HepG2 (cell line): ENCODE data around the gene ZNF620. TPM values are rescaled to one million over a fixed set of nuclear protein-coding genes. Genes with fewer than 3 reads are reported as not detected.
A peak's percentile ranks its signal among the peaks of the same experiment; 100 is the strongest.

Source experiments
- ARNTL ChIP-seq: sonication (generic); formaldehyde crosslinking; IDR thresholded peaks from 2 replicates; pipeline ENCODE4 v1.4.0; 2020; ENCODE audit warnings: mild to moderate bottlenecking, missing genetic modification reagents
- ASH2L ChIP-seq: fragments of 300-600, 200-600 bp; sonication (generic); IDR thresholded peaks from 2 replicates; pipeline ENCODE4 v1.7.0; 2017; ENCODE audit warnings: low read depth, mild to moderate bottlenecking, moderate library complexity, mixed read lengths, low read length; ENCODE audit not compliant: insufficient read length
- ELF1 ChIP-seq: sonication (generic); formaldehyde crosslinking; IDR thresholded peaks from 2 replicates; pipeline ENCODE4 v1.4.0; 2020; ENCODE audit warnings: missing genetic modification reagents
- ISL2 ChIP-seq: sonication (generic); formaldehyde crosslinking; IDR thresholded peaks from 2 replicates; pipeline ENCODE4 v1.5.0; 2020; ENCODE audit warnings: missing genetic modification reagents
- JUND ChIP-seq: sonication (generic); formaldehyde crosslinking; IDR thresholded peaks from 2 replicates; pipeline ENCODE4 v1.8.0; 2022; ENCODE audit warnings: mild to moderate bottlenecking, missing genetic modification reagents
- NR2C2 ChIP-seq: sonication (generic); formaldehyde crosslinking; IDR thresholded peaks from 2 replicates; pipeline ENCODE4 v1.4.0; 2020; ENCODE audit warnings: missing genetic modification reagents, mild to moderate bottlenecking, moderate library complexity, borderline replicate concordance
- RAD21 ChIP-seq: fragments of 450-650 bp; formaldehyde crosslinking; IDR thresholded peaks from 2 replicates; pipeline ENCODE4 v1.5.0; 2020; ENCODE audit warnings: mild to moderate bottlenecking
- RFXAP ChIP-seq: sonication (generic); formaldehyde crosslinking; IDR thresholded peaks from 2 replicates; pipeline ENCODE4 v1.4.0; 2020; ENCODE audit warnings: missing genetic modification reagents, borderline replicate concordance
- SNAPC2 ChIP-seq: sonication (generic); formaldehyde crosslinking; IDR thresholded peaks from 2 replicates; pipeline ENCODE4 v1.8.1; 2022; ENCODE audit warnings: mild to moderate bottlenecking, missing genetic modification reagents
- TBX3 ChIP-seq: fragments of 450-650 bp; IDR thresholded peaks from 2 replicates; pipeline ENCODE4 v1.6.1; 2017; ENCODE audit warnings: antibody characterized with exemption, mild to moderate bottlenecking, inconsistent platforms, borderline replicate concordance
- THYN1 ChIP-seq: sonication (generic); formaldehyde crosslinking; IDR thresholded peaks from 2 replicates; pipeline ENCODE4 v1.8.1; 2023; ENCODE audit warnings: low read depth, mild to moderate bottlenecking, moderate library complexity, missing genetic modification reagents, borderline replicate concordance
- ZFP36L2 ChIP-seq: sonication (generic); formaldehyde crosslinking; IDR thresholded peaks from 2 replicates; pipeline ENCODE4 v1.4.0; 2020; ENCODE audit warnings: missing genetic modification reagents
- ZNF546 ChIP-seq: sonication (generic); formaldehyde crosslinking; conservative IDR thresholded peaks from 2 replicates; pipeline ENCODE4 v1.8.1; 2023; ENCODE audit warnings: mild to moderate bottlenecking, missing genetic modification reagents
- ZNF670 ChIP-seq: sonication (generic); formaldehyde crosslinking; IDR thresholded peaks from 2 replicates; pipeline ENCODE4 v1.8.0; 2022; ENCODE audit warnings: mild to moderate bottlenecking, missing genetic modification reagents, borderline replicate concordance
- polyA plus RNA-seq, 8 experiments: library from polyadenylated mRNA; depleted of rRNA in 3 of 8; stranded (reverse) in 7 of 8; unstranded in 1 of 8; fragments of >200 nt; fragmentation: Illumina TruSeq in 4 of 8; extraction: Trizol in 4 of 8; gene quantifications; 2 replicates each; pipeline versions ENCODE4 v1.2.1 to v1.2.3, GENCODE V29; 2011 to 2016; ENCODE audit warnings: low read depth in 4 of 8, missing spikeins in 1 of 8, mixed read lengths in 1 of 8; ENCODE audit not compliant: insufficient read depth in 1 of 8
- total RNA-seq, 5 experiments: library from RNA; depleted of rRNA; stranded (reverse); fragments of >200 nt; fragmentation: Illumina TruSeq; extraction: Trizol; gene quantifications; 2 replicates each; pipeline ENCODE4 v1.2.3, GENCODE V29; 2016; ENCODE audit warnings: low read depth in 1 of 5
- TF ChIP-seq, protein P1 (sequence below): sonication (generic); formaldehyde crosslinking; IDR thresholded peaks from one replicate; pipeline ENCODE4 v1.5.1; 2020; ENCODE audit warnings: mild to moderate bottlenecking, missing genetic modification reagents; ENCODE audit errors: not compliant biosample characterization
- TF ChIP-seq, protein P2 (sequence below): sonication (generic); formaldehyde crosslinking; IDR thresholded peaks from 2 replicates; pipeline ENCODE4 v1.5.1; 2020; ENCODE audit warnings: mild to moderate bottlenecking, missing genetic modification reagents, moderate library complexity

ZNF620 gene
- total and polyA plus RNA-seq, 2 of the 13 experiments (the other 11 are each of a cell fraction or from before 2014, with no cell fraction given), result 2.3 to 12.2 TPM

DNA sequence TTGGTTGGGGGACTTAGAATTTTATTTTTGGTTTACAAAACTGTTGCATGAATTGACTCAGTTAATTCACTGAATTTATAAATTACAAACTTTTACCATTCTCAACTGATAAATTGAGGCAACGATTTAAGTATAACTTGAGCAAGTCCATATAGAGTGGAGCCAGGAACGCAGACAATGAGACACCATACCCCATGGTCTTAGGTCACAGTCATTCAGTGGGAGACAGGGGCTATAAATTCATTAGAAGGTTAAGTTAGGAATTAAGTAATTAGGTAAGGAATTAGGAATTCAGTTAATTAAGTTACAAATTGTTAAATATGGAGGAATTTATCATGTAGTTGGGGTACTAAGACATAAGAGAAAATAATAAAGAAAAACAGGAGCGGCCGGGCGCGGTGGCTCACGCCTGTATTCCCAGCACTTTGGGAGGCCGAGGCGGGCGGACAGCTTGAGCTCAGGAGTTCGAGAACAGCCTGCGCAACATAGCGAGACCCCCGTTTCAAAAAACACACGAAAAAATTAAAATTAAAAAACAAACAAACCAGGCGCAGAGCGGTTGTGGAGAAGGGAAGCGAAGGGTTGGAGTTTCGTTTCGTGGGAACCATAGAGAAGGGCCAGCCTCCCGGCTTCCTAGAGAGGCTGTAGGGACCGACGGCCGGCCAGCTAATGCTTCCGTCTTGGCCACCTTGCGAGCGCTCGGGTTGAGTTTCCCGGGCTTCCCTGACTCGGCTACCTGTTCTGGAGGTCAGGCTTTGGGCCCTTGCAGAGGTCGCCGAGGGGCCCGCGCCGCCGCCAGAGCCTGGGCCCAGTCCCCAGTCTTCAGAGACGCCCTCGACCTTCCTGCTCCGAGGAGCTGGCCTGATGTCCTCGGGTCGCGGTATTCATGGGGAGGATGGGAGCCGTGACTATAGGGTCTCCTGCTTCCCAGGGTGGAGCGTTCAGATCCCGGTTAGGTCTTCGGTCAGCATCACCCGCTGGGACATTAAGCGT lies 29.1 kb upstream of the ZNF620 start, which contains the start of gene ZNF619 (continued):
- TF ChIP-seq ASH2L, result peak; percentile 57
- TF ChIP-seq, protein P1, sequence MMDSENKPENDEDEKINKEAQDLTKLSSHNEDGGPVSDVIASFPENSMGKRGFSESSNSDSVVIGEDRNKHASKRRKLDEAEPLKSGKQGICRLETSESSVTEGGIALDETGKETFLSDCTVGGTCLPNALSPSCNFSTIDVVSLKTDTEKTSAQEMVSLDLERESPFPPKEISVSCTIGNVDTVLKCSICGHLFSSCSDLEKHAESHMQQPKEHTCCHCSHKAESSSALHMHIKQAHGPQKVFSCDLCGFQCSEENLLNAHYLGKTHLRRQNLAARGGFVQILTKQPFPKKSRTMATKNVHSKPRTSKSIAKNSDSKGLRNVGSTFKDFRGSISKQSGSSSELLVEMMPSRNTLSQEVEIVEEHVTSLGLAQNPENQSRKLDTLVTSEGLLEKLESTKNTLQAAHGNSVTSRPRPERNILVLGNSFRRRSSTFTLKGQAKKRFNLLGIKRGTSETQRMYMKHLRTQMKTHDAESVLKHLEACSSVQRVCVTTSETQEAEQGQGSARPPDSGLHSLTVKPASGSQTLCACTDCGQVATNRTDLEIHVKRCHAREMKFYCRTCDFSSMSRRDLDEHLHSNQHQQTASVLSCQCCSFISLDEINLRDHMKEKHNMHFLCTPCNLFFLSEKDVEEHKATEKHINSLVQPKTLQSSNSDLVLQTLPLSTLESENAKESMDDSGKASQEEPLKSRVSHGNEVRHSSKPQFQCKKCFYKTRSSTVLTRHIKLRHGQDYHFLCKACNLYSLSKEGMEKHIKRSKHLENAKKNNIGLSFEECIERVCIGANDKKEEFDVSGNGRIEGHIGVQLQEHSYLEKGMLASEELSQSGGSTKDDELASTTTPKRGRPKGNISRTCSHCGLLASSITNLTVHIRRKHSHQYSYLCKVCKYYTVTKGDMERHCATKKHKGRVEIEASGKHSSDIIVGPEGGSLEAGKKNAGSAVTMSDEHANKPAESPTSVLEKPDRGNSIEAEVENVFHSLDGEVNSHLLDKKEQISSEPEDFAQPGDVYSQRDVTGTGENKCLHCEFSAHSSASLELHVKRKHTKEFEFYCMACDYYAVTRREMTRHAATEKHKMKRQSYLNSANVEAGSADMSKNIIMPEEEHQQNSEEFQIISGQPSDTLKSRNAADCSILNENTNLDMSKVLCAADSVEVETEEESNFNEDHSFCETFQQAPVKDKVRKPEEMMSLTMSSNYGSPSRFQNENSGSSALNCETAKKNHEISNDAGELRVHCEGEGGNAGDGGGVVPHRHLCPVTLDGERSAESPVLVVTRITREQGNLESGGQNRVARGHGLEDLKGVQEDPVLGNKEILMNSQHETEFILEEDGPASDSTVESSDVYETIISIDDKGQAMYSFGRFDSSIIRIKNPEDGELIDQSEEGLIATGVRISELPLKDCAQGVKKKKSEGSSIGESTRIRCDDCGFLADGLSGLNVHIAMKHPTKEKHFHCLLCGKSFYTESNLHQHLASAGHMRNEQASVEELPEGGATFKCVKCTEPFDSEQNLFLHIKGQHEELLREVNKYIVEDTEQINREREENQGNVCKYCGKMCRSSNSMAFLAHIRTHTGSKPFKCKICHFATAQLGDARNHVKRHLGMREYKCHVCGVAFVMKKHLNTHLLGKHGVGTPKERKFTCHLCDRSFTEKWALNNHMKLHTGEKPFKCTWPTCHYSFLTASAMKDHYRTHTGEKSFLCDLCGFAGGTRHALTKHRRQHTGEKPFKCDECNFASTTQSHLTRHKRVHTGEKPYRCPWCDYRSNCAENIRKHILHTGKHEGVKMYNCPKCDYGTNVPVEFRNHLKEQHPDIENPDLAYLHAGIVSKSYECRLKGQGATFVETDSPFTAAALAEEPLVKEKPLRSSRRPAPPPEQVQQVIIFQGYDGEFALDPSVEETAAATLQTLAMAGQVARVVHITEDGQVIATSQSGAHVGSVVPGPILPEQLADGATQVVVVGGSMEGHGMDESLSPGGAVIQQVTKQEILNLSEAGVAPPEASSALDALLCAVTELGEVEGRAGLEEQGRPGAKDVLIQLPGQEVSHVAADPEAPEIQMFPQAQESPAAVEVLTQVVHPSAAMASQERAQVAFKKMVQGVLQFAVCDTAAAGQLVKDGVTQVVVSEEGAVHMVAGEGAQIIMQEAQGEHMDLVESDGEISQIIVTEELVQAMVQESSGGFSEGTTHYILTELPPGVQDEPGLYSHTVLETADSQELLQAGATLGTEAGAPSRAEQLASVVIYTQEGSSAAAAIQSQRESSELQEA (CRISPR knock-in tag), result peak; percentile 37
- TF ChIP-seq TBX3, result no peak
- TF ChIP-seq RAD21 (CRISPR knock-in tag), result peak; percentile 29; the same call in 1 of the 2 replicates
- TF ChIP-seq, protein P2, sequence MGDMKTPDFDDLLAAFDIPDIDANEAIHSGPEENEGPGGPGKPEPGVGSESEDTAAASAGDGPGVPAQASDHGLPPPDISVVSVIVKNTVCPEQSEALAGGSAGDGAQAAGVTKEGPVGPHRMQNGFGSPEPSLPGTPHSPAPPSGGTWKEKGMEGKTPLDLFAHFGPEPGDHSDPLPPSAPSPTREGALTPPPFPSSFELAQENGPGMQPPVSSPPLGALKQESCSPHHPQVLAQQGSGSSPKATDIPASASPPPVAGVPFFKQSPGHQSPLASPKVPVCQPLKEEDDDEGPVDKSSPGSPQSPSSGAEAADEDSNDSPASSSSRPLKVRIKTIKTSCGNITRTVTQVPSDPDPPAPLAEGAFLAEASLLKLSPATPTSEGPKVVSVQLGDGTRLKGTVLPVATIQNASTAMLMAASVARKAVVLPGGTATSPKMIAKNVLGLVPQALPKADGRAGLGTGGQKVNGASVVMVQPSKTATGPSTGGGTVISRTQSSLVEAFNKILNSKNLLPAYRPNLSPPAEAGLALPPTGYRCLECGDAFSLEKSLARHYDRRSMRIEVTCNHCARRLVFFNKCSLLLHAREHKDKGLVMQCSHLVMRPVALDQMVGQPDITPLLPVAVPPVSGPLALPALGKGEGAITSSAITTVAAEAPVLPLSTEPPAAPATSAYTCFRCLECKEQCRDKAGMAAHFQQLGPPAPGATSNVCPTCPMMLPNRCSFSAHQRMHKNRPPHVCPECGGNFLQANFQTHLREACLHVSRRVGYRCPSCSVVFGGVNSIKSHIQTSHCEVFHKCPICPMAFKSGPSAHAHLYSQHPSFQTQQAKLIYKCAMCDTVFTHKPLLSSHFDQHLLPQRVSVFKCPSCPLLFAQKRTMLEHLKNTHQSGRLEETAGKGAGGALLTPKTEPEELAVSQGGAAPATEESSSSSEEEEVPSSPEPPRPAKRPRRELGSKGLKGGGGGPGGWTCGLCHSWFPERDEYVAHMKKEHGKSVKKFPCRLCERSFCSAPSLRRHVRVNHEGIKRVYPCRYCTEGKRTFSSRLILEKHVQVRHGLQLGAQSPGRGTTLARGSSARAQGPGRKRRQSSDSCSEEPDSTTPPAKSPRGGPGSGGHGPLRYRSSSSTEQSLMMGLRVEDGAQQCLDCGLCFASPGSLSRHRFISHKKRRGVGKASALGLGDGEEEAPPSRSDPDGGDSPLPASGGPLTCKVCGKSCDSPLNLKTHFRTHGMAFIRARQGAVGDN, result peak; percentile 82
- TF ChIP-seq RFXAP (CRISPR knock-in tag), result 0 out of 2 replicates have a peak, but pooled peaks have one; percentile 29
- TF ChIP-seq NR2C2 (CRISPR knock-in tag), result peak; percentile 74
- no peak for TF ChIP-seq JUND (CRISPR knock-in tag)
- no peak for TF ChIP-seq ZNF546 (CRISPR knock-in tag)
- TF ChIP-seq ZNF670 (CRISPR knock-in tag), result 0 out of 2 replicates have a peak, but pooled peaks have one; percentile 52
- TF ChIP-seq ISL2, result peak; percentile 43
- TF ChIP-seq ARNTL (CRISPR knock-in tag), result no peak
- TF ChIP-seq ZFP36L2 (CRISPR knock-in tag), result no peak
- no peak for TF ChIP-seq SNAPC2 (CRISPR knock-in tag)
- no peak for TF ChIP-seq THYN1 (CRISPR knock-in tag)
- peak; percentile 81 for TF ChIP-seq ELF1
